H1 (cell line): ENCODE measurements around the gene PSD2. TPM values are rescaled to one million over a fixed set of nuclear protein-coding genes. Genes with fewer than 3 reads are reported as not detected.

Experiments used
- ASH2L ChIP-seq: fragments of 200-600, 300-600 bp; sonication (generic); IDR thresholded peaks from one replicate; pipeline ENCODE4 v1.7.1; 2017; ENCODE audit warnings: low read length
- GABPA ChIP-seq: IDR thresholded peaks from 2 replicates; pipeline ENCODE4 v1.6.1; 2011; ENCODE audit warnings: mild to moderate bottlenecking, low read length, moderate library complexity, borderline replicate concordance; ENCODE audit not compliant: insufficient read depth
- GTF2F1 ChIP-seq: IDR thresholded peaks from 2 replicates; pipeline ENCODE4 v1.6.1; 2012; ENCODE audit warnings: low read depth, low read length, improper control_type of control experiment, borderline replicate concordance
- KDM4A ChIP-seq: IDR thresholded peaks from one replicate; pipeline ENCODE4 v1.7.1; 2012; ENCODE audit warnings: low read depth, mild to moderate bottlenecking, moderate library complexity, low read length, inconsistent platforms; ENCODE audit not compliant: severe bottlenecking
- polyA plus RNA-seq, 7 experiments: library from polyadenylated mRNA; depleted of rRNA in 3 of 7; stranded (reverse) in 5 of 7; unstranded in 2 of 7; fragments of >200 nt in 5 of 7; fragments of 200-250 nt in 2 of 7; gene quantifications; 1 replicate in 5 of 7; 2 replicates in 1 of 7; 4 replicates in 1 of 7; pipeline versions ENCODE4 v1.2.1 to v1.2.3, GENCODE V29; 2011 to 2013; ENCODE audit warnings: missing spikeins in 2 of 7, mixed read lengths in 2 of 7
- total RNA-seq: library from RNA; stranded (reverse); fragmentation: NEBNext Ultra II Directional; extraction: Animal tissue kit (Norgen Biotek cat#: 25700); gene quantifications from 2 replicates; pipeline ENCODE4 v1.2.1, GENCODE V29; 2021

The PSD2 gene
- total and polyA plus RNA-seq, 2 of the 8 experiments (the other 6 are each of a cell fraction or from before 2014, with no cell fraction given), result 0.06 to 0.14 TPM

- TF ChIP-seq GABPA, result no peak
- no peak for TF ChIP-seq GTF2F1
- no peak for TF ChIP-seq ASH2L
- TF ChIP-seq KDM4A, result no peak
These were observed 8.4 kb downstream of the PSD2 start (continued) for GRCh38 chr5:139803978-139804377.
